Activated B cell treated with CpG ODN at 0.5 μM for 24 hours (primary cell): ENCODE measurements around the gene TLCD3B. TPM values are rescaled to one million over a fixed set of nuclear protein-coding genes. Genes with fewer than 3 reads are reported as not detected.
A peak's percentile ranks its signal among the peaks of the same experiment; 100 is the strongest.

ENCODE experiments used
- ATAC-seq: fragments of 200-7000 bp; cut with Tn5 transposase; one replicate; pipeline ENCODE4 v1.10.0; 2021; ENCODE audit warnings: low read depth, mild to moderate bottlenecking, moderate library complexity
- CTCF ChIA-PET: fragments of 350-600 bp; sonication (Branson Sonifier 250); formaldehyde crosslinking; loops from one replicate; lab custom pipeline; 2021; ENCODE audit warnings: antibody characterized with exemption; lab: Charles Lee
- POLR2A ChIA-PET: fragments of 350-600 bp; sonication (Branson Sonifier 250); formaldehyde crosslinking; loops from one replicate; lab custom pipeline; 2021; ENCODE audit warnings: antibody characterized with exemption; lab: Charles Lee
- DNase-seq: peaks from one replicate; pipeline ENCODE4 v3.0.0; 2022
- H3K27ac Mint-ChIP-seq: one replicate; pipeline ENCODE4 v1.8.0; 2020; ENCODE audit warnings: mixed read lengths
- H3K27me3 Mint-ChIP-seq: one replicate; pipeline ENCODE4 v1.8.0; 2021; ENCODE audit warnings: mixed read lengths
- H3K36me3 Mint-ChIP-seq: one replicate; pipeline ENCODE4 v1.8.0; 2021; ENCODE audit warnings: low read depth, mixed read lengths
- H3K4me1 Mint-ChIP-seq: one replicate; pipeline ENCODE4 v1.8.0; 2021; ENCODE audit warnings: mixed read lengths
- H3K4me3 Mint-ChIP-seq: one replicate; pipeline ENCODE4 v1.8.0; 2020; ENCODE audit warnings: mild to moderate bottlenecking, mixed read lengths
- H3K9me3 Mint-ChIP-seq: one replicate; pipeline ENCODE4 v1.8.0; 2020; ENCODE audit warnings: mixed read lengths
- CTCF ChIP-seq: fragments of 200-600 bp; IDR thresholded peaks from one replicate; pipeline ENCODE4 v1.8.0; 2022; ENCODE audit warnings: antibody characterized with exemption, mild to moderate bottlenecking
- intact Hi-C: fragments of 100-400 bp; cut with micrococcal nuclease; formaldehyde crosslinking; loops from one replicate; pipeline ENCODE4 v1.15.1; 2024
- total RNA-seq: library from RNA; stranded (reverse); gene quantifications from 2 replicates; pipeline ENCODE4 v1.2.3, GENCODE V29; 2022

TLCD3B gene
- total RNA-seq, 1 donor from 2014 or later, result not detected

DNA sequence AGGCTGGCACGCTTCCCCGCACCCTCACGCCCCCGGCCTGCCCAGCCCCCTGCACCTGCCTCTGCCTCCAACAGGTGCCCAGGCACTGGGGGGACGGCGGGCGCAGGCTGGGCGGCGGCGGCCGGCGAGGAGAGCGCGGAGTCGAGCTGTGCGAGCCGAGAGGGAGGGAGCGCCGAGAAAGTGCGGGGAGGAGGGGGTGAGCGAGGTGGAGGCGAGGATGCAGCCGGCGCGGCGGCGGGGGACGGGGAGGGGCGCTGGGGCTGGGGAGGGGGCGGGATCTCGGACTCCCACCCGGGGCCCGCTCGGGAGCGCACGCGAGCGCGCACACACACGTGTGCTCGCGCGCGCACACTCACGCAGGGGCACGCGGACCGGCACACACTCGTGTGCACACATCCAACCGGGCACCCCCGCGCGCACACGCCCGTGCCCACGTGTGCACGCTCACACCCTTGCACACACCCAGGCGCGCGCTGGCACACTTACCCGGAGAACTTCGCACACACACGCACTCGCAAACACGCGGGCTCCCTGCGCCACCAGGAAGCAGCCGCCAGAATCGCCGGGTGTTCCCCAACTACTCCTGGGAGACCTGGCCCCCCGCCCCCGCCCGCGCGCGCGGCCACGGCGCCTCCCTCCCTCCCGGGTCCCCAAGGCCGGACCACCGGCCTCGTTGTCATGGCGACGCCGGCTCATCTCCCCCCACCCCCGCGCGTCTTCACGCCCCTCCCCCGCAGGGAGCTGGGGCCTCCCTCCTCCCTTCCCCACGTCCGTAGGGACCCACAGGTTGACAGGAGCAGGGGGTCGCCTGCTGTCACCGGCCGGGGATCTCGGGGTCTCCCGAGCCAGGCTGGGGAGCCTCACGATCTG, 20.0 kb downstream of the TLCD3B start, which contains the start of gene DOC2A:
Gene DOC2A, minus strand, starts transcription at position 184 of the 870 bp plus-strand sequence. CDS start 805 bp downstream, outside the sequence.
- peaks cover 13% of the 10 kb centered on the region for H3K4me1 Mint-ChIP-seq
- H3K27ac Mint-ChIP-seq, result no peak within 1 kb of the TSS

GRCh38 chr16:30009990-30010843, 20.9 kb downstream of the TLCD3B start:
- DNase-seq, result no peak
- H3K27me3 Mint-ChIP-seq, result peaks cover 22% of the 10 kb centered on the region
- H3K36me3 Mint-ChIP-seq, result no peaks in the 10 kb centered on the region
- peak overlapping the region; percentile 73 for H3K4me3 Mint-ChIP-seq
- peaks cover 16% of the 10 kb centered on the region for H3K4me1 Mint-ChIP-seq
- H3K27ac Mint-ChIP-seq, result no peak overlapping the region
- no peak for TF ChIP-seq CTCF
- ATAC-seq, result no peak
- intact Hi-C loops, result no loop called here
- no peaks in the 10 kb centered on the region for H3K9me3 Mint-ChIP-seq
- CTCF ChIA-PET, result interaction anchor here (0.7 kb wide), 1 partner anchor 220 kb away, joined by 3 read pairs; the partner anchor contains the start of gene KIF22
- POLR2A ChIA-PET, result no interaction called here

More for the DNA sequence above, 20.0 kb downstream of the TLCD3B start, which contains the start of gene DOC2A:
- TF ChIP-seq CTCF, result no peak
- CTCF ChIA-PET, result no interaction called here
- ATAC-seq, result peak; percentile 63
- intact Hi-C loops, result no loop called here
- Mint-ChIP-seq H3K4me3 (peak within 1 kb of the TSS; percentile 75), H3K9me3 (no peaks in the 10 kb centered on the region), H3K27me3 (peaks cover 22% of the 10 kb centered on the region), H3K36me3 (no peaks in the 10 kb centered on the region)
- POLR2A ChIA-PET, result interaction anchor here (0.6 kb wide), 1 partner anchor 1037 kb away, joined by 3 read pairs; no protein-coding TSS in a partner anchor
- no peak for DNase-seq

DNA sequence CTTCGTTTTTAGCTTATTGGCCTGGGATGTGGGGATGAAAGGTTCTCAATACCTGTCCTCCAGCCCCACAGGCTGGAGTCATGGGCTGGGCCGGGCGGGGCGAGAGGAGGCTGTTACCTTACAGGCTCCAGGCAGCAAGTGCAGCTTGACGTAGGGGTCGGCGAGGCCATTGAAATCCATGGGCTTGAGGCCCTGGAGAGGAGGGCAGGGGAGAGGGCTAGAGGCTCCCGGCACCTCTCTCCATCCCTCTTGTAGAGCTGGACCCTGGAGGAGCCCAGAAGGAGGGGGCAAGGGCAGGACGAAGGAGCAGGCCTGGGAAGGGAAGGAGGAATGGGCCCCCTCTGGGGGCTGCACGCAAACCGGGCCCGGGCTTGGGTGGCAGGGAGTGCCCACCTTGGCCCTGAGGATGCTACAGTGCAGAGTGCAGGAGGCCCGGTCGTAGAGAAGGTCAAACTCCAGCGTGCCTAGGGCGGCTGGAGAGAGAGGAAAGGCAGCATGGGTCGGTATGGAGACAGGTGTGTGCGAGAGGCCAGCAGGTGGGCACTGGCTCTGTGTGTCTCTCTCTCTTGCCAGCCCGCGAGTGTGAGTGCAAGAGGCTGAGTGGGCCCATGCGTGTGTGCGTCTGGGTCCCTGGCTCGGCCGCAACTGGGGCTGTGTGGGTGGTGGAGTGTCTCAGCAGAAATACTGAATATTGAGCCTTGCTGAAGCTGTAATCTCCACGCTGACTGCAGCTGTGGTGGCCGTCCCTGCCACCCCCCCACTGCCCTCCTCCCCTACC, 21.8 kb downstream of the TLCD3B start:
- no peak overlapping the region for H3K27ac Mint-ChIP-seq
- H3K27me3 Mint-ChIP-seq, result peaks cover 22% of the 10 kb centered on the region
- no peak for TF ChIP-seq CTCF
- H3K36me3 Mint-ChIP-seq, result no peaks in the 10 kb centered on the region
- no peaks in the 10 kb centered on the region for H3K9me3 Mint-ChIP-seq
- H3K4me1 Mint-ChIP-seq, result peaks cover 16% of the 10 kb centered on the region
- DNase-seq, result no peak
- intact Hi-C loops, result no loop called here
- ChIA-PET CTCF (interaction anchor here (0.7 kb wide), 1 partner anchor 219 kb away, joined by 3 read pairs; the partner anchor contains the start of gene KIF22), POLR2A (no interaction called here)
- no peak overlapping the region for H3K4me3 Mint-ChIP-seq
- ATAC-seq, result no peak

DNA sequence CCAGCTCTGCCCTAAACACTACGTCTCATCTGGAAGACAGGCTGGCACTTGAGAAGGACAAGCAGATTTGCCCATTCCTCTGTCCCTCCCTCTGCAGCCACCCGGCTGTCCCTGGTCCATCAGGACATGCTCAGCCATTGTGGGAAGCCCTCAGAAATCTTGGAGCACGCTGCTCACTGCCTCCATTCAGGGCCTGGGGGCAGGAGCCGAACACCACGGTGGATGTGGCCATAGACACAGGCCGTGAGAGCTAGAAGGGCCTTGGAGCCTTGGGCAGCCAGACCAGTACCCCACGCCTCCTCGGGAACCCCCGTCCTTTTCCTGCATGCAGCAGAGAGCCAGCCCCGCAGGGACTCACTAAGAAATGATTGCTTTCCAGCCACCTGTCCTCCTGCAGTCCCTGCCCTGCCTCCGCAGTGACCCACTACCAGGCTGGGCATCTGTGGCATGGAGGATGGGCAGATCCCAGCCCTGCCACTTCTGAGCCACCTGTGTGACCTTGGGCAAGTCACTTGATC, 23.6 kb downstream of the TLCD3B start:
- no peaks in the 10 kb centered on the region for H3K9me3 Mint-ChIP-seq
- peaks cover 12% of the 10 kb centered on the region for H3K36me3 Mint-ChIP-seq
- ChIA-PET POLR2A (no interaction called here), CTCF (interaction anchor here (1.1 kb wide), 1 partner anchor 315 kb away, joined by 3 read pairs; no protein-coding TSS in a partner anchor)
- intact Hi-C loops, result no loop called here
- no peak overlapping the region for H3K27ac Mint-ChIP-seq
- H3K4me3 Mint-ChIP-seq, result no peak overlapping the region
- H3K4me1 Mint-ChIP-seq, result peaks cover 19% of the 10 kb centered on the region
- ATAC-seq, result no peak
- H3K27me3 Mint-ChIP-seq, result peaks cover 20% of the 10 kb centered on the region
- DNase-seq, result no peak
- TF ChIP-seq CTCF, result no peak
